ENCODE results near the gene MEF2A. TPM values are rescaled to one million over a fixed set of nuclear protein-coding genes. Genes with fewer than 3 reads are reported as not detected.
A peak's percentile ranks its signal among the peaks of the same experiment; 100 is the strongest.

MEF2A gene
- total RNA-seq, 1 experiment from 2014 or later, result 21.3 TPM

DNA sequence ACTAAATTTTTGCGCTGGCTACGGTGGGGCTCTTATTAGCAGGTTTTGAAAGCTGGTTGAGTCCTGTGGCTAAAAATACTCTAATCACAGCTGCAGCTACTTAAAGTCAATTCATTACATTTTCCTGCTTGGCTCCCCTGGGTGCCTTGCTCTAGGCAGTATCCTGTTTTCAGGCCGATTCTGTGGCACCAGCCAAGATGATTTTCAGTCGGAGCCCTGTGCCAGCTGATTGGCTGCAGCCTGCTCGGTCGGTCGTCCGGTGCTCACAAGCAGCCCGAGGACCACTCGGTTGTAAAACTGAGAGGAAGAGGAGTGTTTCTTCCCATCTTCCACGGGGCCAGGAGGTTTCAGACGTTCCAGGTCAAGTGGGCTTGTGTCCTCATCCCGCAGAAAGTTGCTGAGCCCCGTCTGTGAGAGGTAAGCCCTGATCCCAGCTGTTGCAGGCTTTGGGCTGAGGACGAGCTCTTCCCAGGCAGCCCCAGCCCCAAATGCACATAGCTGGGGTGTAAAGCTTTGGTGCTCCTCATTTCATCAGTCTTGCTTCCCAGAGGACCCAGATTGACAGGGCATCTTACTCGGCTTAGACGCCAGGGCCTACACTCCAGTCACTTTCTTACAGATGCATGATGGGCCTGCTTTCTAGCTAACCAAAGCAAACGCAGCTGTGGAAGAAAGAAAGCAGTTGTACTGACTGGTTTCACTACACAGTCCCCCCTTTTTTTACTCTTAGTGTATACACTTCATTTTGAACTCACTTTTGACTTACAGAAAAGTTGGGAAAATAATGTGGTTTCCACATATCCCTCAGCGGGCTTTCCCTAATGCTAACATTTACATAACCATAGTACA, 151.6 kb downstream of the MEF2A start:
- Histone ChIP-seq H3K4me2 (ENCODE audit: low read length) (no peak overlapping the region), H3K79me2 (ENCODE audit: low read length) (no peaks in the 10 kb centered on the region), H3F3A (ENCODE audit: low read length, unreplicated experiment) (no peaks in the 10 kb centered on the region), H3K27me3 (ENCODE audit: low read length) (no peaks in the 10 kb centered on the region), H3K4me3 (ENCODE audit: low read length) (no peak overlapping the region), H2AFZ (ENCODE audit: low read length) (no peak overlapping the region), H3K9ac (ENCODE audit: low read length) (no peak overlapping the region), H3K9me2 (replicated peaks; ENCODE audit: low read length) (no peaks in the 10 kb centered on the region), H3K36me3 (ENCODE audit: low read depth, low read length) (peaks cover 3% of the 10 kb centered on the region; the same call in 1 of the 2 replicates), H3K4me1 (ENCODE audit: insufficient read depth, low read length) (no peaks in the 10 kb centered on the region), H4K20me1 (ENCODE audit: low read length) (no peaks in the 10 kb centered on the region), H3K9me3 (ENCODE audit: low read length) (no peaks in the 10 kb centered on the region), H3K27ac (ENCODE audit: low read length) (no peak overlapping the region)
- intact Hi-C loops (cut with micrococcal nuclease), result no loop called here
- ChIA-PET CTCF (no interaction called here), POLR2A (ENCODE audit: unreplicated experiment) (no interaction called here)
- no TSS peak for BruUV-seq (replicated peaks)
- ATAC-seq (no peak), DNase-seq (no peak)
- no peak for TF ChIP-seq EZH2 (IDR thresholded peaks at IDR 0.05; ENCODE audit: low read length, unreplicated experiment)
- TF ChIP-seq, protein P1, sequence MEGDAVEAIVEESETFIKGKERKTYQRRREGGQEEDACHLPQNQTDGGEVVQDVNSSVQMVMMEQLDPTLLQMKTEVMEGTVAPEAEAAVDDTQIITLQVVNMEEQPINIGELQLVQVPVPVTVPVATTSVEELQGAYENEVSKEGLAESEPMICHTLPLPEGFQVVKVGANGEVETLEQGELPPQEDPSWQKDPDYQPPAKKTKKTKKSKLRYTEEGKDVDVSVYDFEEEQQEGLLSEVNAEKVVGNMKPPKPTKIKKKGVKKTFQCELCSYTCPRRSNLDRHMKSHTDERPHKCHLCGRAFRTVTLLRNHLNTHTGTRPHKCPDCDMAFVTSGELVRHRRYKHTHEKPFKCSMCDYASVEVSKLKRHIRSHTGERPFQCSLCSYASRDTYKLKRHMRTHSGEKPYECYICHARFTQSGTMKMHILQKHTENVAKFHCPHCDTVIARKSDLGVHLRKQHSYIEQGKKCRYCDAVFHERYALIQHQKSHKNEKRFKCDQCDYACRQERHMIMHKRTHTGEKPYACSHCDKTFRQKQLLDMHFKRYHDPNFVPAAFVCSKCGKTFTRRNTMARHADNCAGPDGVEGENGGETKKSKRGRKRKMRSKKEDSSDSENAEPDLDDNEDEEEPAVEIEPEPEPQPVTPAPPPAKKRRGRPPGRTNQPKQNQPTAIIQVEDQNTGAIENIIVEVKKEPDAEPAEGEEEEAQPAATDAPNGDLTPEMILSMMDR (conservative IDR thresholded peaks at IDR 0.05; ENCODE audit: low read depth, low read length), result no peak
- no peak for TF ChIP-seq EZH2phosphoT487 (IDR thresholded peaks at IDR 0.05; ENCODE audit: borderline replicate concordance, low read length)

DNA sequence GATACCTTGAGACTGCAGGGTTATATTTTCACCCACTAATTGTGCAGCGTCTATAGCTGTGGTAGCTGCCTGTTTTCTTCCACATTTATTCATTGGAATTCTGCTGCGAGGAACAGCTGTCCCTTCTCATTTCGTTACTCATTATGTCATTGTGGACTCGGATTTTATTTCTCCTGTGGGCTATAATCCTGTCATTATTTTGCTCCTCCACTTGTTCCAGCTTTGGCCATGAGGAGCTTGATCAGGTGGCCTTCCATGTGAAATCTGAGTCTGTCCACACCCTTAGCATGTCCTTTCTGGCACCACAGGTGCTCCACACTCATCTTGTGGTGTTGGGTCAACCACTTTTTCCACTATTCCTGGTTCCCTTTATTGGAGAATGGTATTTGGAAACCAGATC, 152.6 kb downstream of the MEF2A start:
- intact Hi-C loops (cut with micrococcal nuclease), result no loop called here
- ATAC-seq (no peak), DNase-seq (no peak)
- Histone ChIP-seq H3K27me3 (ENCODE audit: low read length) (no peaks in the 10 kb centered on the region), H4K20me1 (ENCODE audit: low read length) (no peaks in the 10 kb centered on the region), H3K4me1 (ENCODE audit: insufficient read depth, low read length) (no peaks in the 10 kb centered on the region), H3K27ac (ENCODE audit: low read length) (no peak overlapping the region), H3K9me3 (ENCODE audit: low read length) (no peaks in the 10 kb centered on the region), H3K79me2 (ENCODE audit: low read length) (no peaks in the 10 kb centered on the region), H3K4me2 (ENCODE audit: low read length) (no peak overlapping the region), H3F3A (ENCODE audit: low read length, unreplicated experiment) (no peaks in the 10 kb centered on the region), H3K9me2 (replicated peaks; ENCODE audit: low read length) (no peaks in the 10 kb centered on the region), H2AFZ (ENCODE audit: low read length) (no peak overlapping the region), H3K4me3 (ENCODE audit: low read length) (no peak overlapping the region), H3K36me3 (ENCODE audit: low read depth, low read length) (no peaks in the 10 kb centered on the region), H3K9ac (ENCODE audit: low read length) (no peak overlapping the region)
- ChIA-PET POLR2A (ENCODE audit: unreplicated experiment) (no interaction called here), CTCF (no interaction called here)
- BruUV-seq (replicated peaks), result no TSS peak
- TF ChIP-seq, protein P1 (conservative IDR thresholded peaks at IDR 0.05; ENCODE audit: low read depth, low read length), result no peak
- TF ChIP-seq EZH2phosphoT487 (IDR thresholded peaks at IDR 0.05; ENCODE audit: borderline replicate concordance, low read length) (no peak), EZH2 (IDR thresholded peaks at IDR 0.05; ENCODE audit: low read length, unreplicated experiment) (no peak)

DNA sequence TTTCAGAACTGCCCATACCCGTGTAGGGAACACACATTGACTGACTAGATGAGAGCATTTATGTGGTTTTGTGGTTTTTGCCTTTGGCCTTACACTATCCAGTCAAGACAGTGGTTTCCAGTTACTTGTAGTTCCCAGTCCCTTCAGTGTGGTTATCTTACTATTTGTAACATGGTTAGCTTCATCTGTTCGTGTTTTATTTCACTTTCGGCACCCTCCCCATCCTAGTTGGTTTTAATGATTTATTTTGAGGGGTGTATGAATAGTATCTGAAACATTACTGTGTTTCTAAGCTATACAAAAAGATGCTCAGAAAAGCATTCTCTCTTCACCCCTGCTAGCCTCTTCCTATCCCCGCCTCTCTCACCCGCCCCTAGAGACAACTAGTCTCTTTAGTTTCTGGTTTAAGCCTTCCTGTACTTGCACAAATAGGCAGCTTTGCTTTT, 153.3 kb downstream of the MEF2A start:
- ATAC-seq, result no peak
- Histone ChIP-seq H2AFZ (ENCODE audit: low read length) (no peak overlapping the region), H3K4me1 (ENCODE audit: insufficient read depth, low read length) (no peaks in the 10 kb centered on the region), H3K9ac (ENCODE audit: low read length) (no peak overlapping the region), H3F3A (ENCODE audit: low read length, unreplicated experiment) (no peaks in the 10 kb centered on the region), H3K27ac (ENCODE audit: low read length) (no peak overlapping the region), H3K9me3 (ENCODE audit: low read length) (no peaks in the 10 kb centered on the region), H3K79me2 (ENCODE audit: low read length) (no peaks in the 10 kb centered on the region), H3K36me3 (ENCODE audit: low read depth, low read length) (no peaks in the 10 kb centered on the region), H4K20me1 (ENCODE audit: low read length) (no peaks in the 10 kb centered on the region), H3K4me3 (ENCODE audit: low read length) (no peak overlapping the region), H3K27me3 (ENCODE audit: low read length) (no peaks in the 10 kb centered on the region), H3K4me2 (ENCODE audit: low read length) (no peak overlapping the region), H3K9me2 (replicated peaks; ENCODE audit: low read length) (no peaks in the 10 kb centered on the region)
- intact Hi-C loops (cut with micrococcal nuclease), result no loop called here
- DNase-seq, result peak; percentile 47
- BruUV-seq (replicated peaks), result no TSS peak
- ChIA-PET POLR2A (ENCODE audit: unreplicated experiment) (no interaction called here), CTCF (no interaction called here)
- no peak for TF ChIP-seq EZH2 (IDR thresholded peaks at IDR 0.05; ENCODE audit: low read length, unreplicated experiment)
